Kidney epithelial cell (primary cell): ENCODE measurements around the gene EMC1. TPM values are rescaled to one million over a fixed set of nuclear protein-coding genes. Genes with fewer than 3 reads are reported as not detected.

Experiments used
- DNase-seq: peaks from one replicate; pipeline ENCODE4 v3.0.0-alpha.2; 2010; ENCODE audit warnings: low read depth
- H3K27me3 ChIP-seq: 2 replicates; pipeline ENCODE4 v1.6.0; 2011; ENCODE audit warnings: low read length; ENCODE audit not compliant: control insufficient read depth, insufficient read depth
- H3K36me3 ChIP-seq: 2 replicates; pipeline ENCODE4 v1.5.1; 2011; ENCODE audit warnings: low read length; ENCODE audit not compliant: control insufficient read depth, insufficient read depth
- H3K4me3 ChIP-seq: 2 replicates; pipeline ENCODE4 v1.5.1; 2011; ENCODE audit warnings: low read depth, mild to moderate bottlenecking, control low read depth, low read length
- total RNA-seq: library from RNA; depleted of rRNA; stranded (reverse); fragments of >200 nt; gene quantifications from 2 replicates; pipeline ENCODE4 v1.2.3, GENCODE V29; 2015
- TF ChIP-seq, protein P1 (sequence below): IDR thresholded peaks from 2 replicates; pipeline ENCODE4 v1.5.1; 2011; ENCODE audit warnings: mild to moderate bottlenecking, moderate library complexity, low read length, control low read depth, inconsistent platforms; ENCODE audit not compliant: insufficient read depth, poor library complexity, severe bottlenecking

EMC1 gene
- total RNA-seq, 1 donor from 2014 or later = 79.1 TPM

DNA sequence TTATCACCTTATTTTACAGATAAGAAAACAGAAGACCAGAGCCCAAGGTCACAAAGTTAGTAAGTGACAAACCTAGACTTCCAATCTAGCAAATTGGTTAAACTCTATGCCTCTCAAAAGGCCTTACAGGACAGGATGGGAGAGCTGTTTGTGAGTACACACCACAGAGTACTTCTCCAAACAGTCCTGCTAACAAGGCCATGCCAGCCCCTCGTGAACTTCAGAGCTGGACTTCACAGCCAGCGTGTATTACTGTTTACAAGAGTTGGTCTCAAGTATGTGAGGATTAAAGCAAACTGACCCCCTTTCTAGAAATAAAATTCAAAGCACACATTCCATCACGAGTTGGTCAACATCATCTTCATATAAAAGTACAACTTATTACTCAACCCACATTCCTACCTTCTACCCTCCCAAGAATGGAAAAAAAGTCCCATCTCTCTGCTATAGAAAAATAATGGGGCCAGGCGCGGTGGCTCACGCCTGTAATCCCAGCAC, 21.4 kb downstream of the EMC1 start:
- peaks cover 2% of the 10 kb centered on the region for H3K36me3 ChIP-seq
- no peaks in the 10 kb centered on the region for H3K27me3 ChIP-seq
- TF ChIP-seq, protein P1, sequence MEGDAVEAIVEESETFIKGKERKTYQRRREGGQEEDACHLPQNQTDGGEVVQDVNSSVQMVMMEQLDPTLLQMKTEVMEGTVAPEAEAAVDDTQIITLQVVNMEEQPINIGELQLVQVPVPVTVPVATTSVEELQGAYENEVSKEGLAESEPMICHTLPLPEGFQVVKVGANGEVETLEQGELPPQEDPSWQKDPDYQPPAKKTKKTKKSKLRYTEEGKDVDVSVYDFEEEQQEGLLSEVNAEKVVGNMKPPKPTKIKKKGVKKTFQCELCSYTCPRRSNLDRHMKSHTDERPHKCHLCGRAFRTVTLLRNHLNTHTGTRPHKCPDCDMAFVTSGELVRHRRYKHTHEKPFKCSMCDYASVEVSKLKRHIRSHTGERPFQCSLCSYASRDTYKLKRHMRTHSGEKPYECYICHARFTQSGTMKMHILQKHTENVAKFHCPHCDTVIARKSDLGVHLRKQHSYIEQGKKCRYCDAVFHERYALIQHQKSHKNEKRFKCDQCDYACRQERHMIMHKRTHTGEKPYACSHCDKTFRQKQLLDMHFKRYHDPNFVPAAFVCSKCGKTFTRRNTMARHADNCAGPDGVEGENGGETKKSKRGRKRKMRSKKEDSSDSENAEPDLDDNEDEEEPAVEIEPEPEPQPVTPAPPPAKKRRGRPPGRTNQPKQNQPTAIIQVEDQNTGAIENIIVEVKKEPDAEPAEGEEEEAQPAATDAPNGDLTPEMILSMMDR = no peak
- H3K4me3 ChIP-seq = no peak overlapping the region
- no peak for DNase-seq

DNA sequence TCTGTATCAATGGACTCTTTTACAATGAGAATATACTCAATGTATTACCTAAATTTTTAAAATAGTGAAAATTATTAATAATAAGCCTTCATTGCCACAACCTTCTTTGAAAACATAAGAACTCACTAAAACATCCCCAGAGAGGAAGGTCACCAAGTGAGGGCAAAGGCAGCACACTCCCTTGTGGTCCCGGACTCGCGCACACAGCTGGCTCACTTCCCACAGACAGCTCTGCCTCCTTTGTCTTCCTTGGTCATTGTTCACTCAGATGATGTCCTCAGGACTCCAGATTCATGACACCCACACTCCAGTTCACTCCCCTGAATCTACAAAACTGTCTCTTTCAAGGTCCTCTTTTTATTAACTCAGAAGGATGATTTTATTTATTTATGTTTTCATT, 22.1 kb downstream of the EMC1 start:
- Histone ChIP-seq H3K4me3 (no peak overlapping the region), H3K36me3 (peaks cover 2% of the 10 kb centered on the region), H3K27me3 (no peaks in the 10 kb centered on the region)
- TF ChIP-seq, protein P1 = no peak
- DNase-seq = no peak

- DNase-seq = peak; percentile 28
- H3K27me3 ChIP-seq = no peaks in the 10 kb centered on the region
- no peak overlapping the region for H3K4me3 ChIP-seq
- peaks cover 3% of the 10 kb centered on the region for H3K36me3 ChIP-seq
- TF ChIP-seq, protein P1 = no peak
These were observed 28.1 kb downstream of the EMC1 start for GRCh38 chr1:19222979-19223824.

GRCh38 chr1:19222573-19222972, 28.8 kb downstream of the EMC1 start:
- TF ChIP-seq, protein P1 = no peak
- Histone ChIP-seq H3K36me3 (peaks cover 3% of the 10 kb centered on the region), H3K4me3 (no peak overlapping the region), H3K27me3 (no peaks in the 10 kb centered on the region)
- DNase-seq = no peak

DNA sequence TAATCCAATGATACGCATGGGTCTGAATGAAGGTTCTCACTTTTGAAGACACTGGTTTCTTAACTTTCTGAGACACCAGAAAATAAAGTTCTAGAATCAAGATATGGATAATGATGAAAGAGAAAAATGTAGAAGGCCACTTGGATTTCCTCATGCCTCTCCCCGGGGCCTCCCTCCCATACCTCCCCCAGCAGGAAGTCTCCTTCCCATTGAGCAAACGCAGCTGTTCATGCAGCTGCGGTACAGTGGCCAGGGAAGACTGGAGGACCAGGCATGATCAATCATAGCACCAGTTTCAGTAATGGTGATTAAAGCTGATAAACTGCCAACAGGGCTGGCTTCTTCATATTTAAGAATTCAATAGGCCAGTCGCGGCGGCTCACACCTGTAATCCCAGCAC, 30.3 kb downstream of the EMC1 start:
- Histone ChIP-seq H3K27me3 (no peaks in the 10 kb centered on the region), H3K36me3 (peaks cover 1% of the 10 kb centered on the region), H3K4me3 (no peak overlapping the region)
- DNase-seq = no peak
- TF ChIP-seq, protein P1 = no peak
